HUES48 (cell line): ENCODE results near the gene IRF2.

ENCODE experiments used
- H3K27ac ChIP-seq: one replicate; pipeline ENCODE4 v1.7.0; 2013; ENCODE audit warnings: low read depth, low read length, inconsistent platforms
- H3K27me3 ChIP-seq: 2 replicates; pipeline ENCODE4 v1.6.1; 2013; ENCODE audit warnings: mild to moderate bottlenecking, low read length; ENCODE audit not compliant: control insufficient read depth, insufficient read depth
- H3K36me3 ChIP-seq: 2 replicates; pipeline ENCODE4 v1.6.1; 2013; ENCODE audit warnings: low read length; ENCODE audit not compliant: control insufficient read depth, insufficient read depth
- H3K4me1 ChIP-seq: 2 replicates; pipeline ENCODE4 v1.6.1; 2013; ENCODE audit warnings: mild to moderate bottlenecking, low read length; ENCODE audit not compliant: control insufficient read depth, insufficient read depth
- H3K4me3 ChIP-seq: 2 replicates; pipeline ENCODE4 v1.5.1; 2013; ENCODE audit warnings: mild to moderate bottlenecking, low read depth, low read length
- H3K9ac ChIP-seq: 2 replicates; pipeline ENCODE4 v1.6.1; 2013; ENCODE audit warnings: mild to moderate bottlenecking, low read depth, low read length, moderate library complexity
- H3K9me3 ChIP-seq: 2 replicates; pipeline ENCODE4 v1.6.1; 2013; ENCODE audit warnings: low read length; ENCODE audit not compliant: control insufficient read depth, insufficient read depth

IRF2 gene

DNA sequence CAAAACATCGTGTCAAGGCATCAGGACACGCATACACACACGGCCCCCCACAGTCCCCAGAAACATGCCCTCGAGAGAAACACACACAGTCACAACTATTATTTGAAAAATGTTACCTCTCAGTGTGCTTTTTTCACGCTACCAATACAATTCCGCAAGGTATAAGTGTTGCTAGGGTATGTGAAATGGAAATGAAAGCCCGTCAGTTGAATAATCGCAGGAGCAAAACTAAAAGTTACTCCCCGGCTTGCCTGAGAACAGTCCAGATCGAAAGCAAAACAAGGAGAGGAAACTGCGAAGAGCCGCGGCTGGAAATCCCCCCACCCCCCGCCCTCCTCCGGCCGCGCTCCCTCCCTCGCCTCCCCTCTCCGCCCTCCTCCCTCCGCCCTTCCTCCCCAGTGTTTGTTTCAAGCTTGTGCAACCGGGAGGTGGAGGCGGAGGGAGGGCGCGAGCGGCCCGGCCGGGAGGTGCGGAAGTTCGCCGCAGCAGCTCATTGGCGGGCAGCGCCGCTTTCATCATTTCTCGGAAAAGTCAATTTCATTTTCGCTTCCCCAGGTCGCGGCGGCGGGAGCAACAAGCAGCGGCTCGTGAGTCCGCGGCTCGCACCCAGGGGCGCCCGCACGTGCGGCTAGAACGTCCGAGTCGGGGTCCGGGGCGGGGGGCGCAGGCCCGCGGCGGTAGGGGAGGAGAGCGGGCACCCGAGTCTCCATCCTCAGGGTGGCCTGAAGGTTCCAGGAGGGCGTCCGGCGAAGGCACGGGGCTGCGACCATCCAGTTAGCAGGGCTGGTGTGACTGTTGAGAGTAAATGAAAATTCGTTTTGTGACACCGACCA lies at the start of gene IRF2:
Gene IRF2, minus strand, starts transcription at position 288 of the 833 bp plus-strand sequence. CDS start 45,486 bp downstream, outside the sequence.
- Histone ChIP-seq H3K27ac (peak within 1 kb of the TSS; percentile 92), H3K4me1 (peaks cover 8% of the 10 kb centered on the region), H3K36me3 (no peaks in the 10 kb centered on the region), H3K4me3 (peak within 1 kb of the TSS; percentile 99), H3K9ac (peak within 1 kb of the TSS; percentile 74), H3K9me3 (no peaks in the 10 kb centered on the region), H3K27me3 (no peaks in the 10 kb centered on the region)

DNA sequence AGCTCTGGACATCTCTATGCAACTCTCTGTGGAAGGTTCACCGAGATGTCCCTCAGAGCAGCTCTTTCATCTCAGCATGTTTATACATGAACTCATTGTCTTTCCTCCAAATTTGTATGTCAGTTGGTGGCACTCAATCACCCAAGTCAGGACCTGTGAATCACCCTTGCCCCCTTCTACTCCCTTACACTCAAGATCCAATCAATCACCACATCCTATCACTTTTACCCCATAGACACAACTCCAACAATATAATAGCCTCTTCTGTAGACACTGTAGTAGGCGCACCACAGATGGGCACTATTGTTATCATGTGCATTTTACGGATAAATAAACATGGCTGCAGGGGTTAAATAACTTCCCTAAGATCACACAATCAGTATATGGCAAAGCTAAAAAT lies 41.3 kb upstream of the IRF2 start:
- no peak overlapping the region for H3K4me3 ChIP-seq
- H3K27ac ChIP-seq: no peak overlapping the region
- H3K9ac ChIP-seq: no peak overlapping the region
- H3K27me3 ChIP-seq: no peaks in the 10 kb centered on the region
- H3K36me3 ChIP-seq: no peaks in the 10 kb centered on the region
- no peaks in the 10 kb centered on the region for H3K9me3 ChIP-seq
- peaks cover 16% of the 10 kb centered on the region for H3K4me1 ChIP-seq

DNA sequence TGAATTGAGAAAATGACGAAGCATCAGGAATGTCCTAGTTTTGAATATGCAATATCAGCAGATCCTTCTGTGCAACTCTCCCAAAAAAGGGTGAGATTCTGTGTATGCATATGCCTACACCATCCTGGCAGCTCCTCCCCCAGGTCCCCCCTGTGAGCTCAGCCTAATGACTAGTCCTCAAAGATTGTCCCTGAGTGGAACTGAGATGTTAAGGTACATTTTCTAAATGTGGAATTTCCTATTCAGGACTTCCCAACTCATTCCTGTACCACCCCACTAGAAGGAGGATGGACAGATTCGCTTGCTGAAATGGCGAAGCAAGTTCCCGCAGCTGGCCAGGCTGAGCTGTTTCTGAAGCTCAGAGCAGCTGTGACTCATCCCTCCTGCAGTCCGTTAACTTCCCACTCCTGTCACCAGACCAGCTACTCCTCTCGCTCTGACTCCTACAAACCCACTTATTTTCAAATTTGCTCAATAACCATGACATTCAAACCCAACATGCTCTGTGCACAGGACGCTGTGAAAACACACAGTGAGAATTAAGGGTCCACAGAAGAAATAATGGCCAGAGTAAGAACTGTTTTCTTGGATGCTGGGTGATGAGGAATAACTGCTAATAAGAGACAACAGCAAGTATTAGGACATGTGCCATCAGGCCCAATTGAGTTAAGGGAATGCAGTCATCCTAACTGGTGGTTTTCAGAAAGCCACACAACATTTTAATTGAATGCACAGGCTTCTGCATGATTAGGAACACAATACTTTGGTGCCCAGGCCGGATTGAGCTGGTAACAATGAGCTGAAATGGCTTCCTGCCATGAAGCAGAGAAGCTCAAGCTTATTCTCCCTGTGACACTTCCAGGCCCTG lies 40.0 kb upstream of the IRF2 start:
- H3K27ac ChIP-seq: peak overlapping the region; percentile 23
- no peaks in the 10 kb centered on the region for H3K27me3 ChIP-seq
- H3K36me3 ChIP-seq: no peaks in the 10 kb centered on the region
- H3K4me3 ChIP-seq: no peak overlapping the region; the same call in 1 of the 2 replicates
- no peaks in the 10 kb centered on the region for H3K9me3 ChIP-seq
- peaks cover 16% of the 10 kb centered on the region for H3K4me1 ChIP-seq
- H3K9ac ChIP-seq: no peak overlapping the region

DNA sequence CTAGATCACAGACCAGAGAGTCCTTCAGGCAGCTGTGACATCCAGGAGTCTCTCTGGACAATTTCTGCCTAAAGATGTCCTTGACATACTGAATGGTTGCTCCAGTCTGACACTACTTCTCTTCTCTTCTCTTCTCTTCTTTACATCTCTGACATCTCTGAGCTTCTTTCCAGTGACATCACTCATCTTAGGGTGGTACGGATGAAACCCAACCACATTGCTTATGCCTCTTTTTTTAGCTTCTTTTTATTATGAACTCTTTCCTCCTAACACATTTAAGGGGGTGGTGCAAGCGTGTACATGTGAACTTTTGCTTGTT lies 39.4 kb upstream of the IRF2 start:
- no peaks in the 10 kb centered on the region for H3K9me3 ChIP-seq
- H3K27me3 ChIP-seq: no peaks in the 10 kb centered on the region
- H3K9ac ChIP-seq: no peak overlapping the region
- H3K4me3 ChIP-seq: no peak overlapping the region
- no peak overlapping the region for H3K27ac ChIP-seq
- H3K4me1 ChIP-seq: peaks cover 16% of the 10 kb centered on the region
- no peaks in the 10 kb centered on the region for H3K36me3 ChIP-seq

DNA sequence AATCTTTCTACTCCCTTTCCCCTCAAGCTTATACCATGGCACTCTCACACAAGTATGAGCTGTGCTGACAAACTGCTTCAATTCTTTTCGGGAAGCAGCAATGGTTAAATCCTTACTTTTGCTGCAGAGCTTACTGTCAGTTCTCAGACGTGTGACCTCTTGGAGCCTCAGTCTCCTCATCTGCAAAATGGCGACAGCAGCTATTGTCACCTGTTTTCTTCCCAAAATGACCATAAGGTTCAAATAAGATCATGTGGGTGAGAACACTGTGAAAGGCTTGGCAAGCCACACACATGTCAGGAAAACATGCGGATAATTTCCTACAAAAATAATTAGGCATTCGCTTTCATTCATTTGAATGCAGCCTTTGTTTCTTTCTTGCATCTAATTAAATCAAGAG lies 36.8 kb upstream of the IRF2 start:
- no peak overlapping the region for H3K4me3 ChIP-seq
- no peak overlapping the region for H3K9ac ChIP-seq
- peaks cover 16% of the 10 kb centered on the region for H3K4me1 ChIP-seq
- no peaks in the 10 kb centered on the region for H3K27me3 ChIP-seq
- no peaks in the 10 kb centered on the region for H3K36me3 ChIP-seq
- H3K9me3 ChIP-seq: no peaks in the 10 kb centered on the region
- H3K27ac ChIP-seq: no peak overlapping the region

DNA sequence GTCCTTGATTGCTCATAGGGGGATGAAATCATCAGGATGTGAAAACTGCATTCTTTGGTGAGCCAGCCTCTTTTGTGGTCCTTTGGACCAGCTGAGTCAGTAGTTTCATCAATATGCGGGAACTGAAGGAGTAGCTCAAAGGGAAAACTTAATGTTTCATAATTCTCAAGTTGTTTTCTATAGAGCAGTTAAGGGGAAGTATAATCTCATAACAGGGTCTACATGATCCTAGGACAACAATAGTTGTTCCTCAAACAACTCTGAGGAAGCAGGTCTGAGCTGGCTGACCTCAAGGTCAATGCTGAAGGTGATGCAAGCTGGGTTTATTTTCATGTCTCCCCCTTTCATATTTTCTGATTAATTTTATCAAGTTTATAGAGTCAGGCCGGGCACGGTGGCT lies 36.1 kb upstream of the IRF2 start:
- no peaks in the 10 kb centered on the region for H3K36me3 ChIP-seq
- H3K9me3 ChIP-seq: no peaks in the 10 kb centered on the region
- no peak overlapping the region for H3K27ac ChIP-seq

DNA sequence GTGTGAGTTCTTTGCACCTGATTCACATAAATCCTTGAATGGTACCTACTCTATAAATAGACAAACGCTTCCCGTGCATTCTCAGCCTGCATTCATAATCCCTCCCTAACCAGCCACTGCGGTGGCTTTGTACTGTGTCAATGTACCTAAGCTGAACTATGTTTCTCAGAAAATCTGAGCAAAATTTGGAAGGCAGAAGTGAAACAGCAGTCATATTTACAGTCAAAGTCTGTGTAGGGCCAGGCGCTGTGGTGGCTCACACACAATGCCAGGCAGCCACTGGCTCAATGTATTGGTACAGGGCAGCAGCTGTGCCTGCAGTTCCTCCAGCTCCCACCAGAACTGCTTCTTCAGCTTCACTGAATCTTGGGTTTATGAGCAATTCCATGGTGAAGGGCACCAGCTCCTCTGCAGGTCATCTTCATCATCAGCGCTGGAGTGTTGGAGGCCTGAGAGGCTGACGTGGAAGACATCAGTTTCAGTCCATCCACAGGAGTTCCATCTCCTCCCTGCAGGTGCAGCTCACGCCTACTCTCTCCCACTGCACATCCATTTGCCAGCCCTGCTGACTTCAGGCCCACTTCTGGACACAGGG lies 32.3 kb upstream of the IRF2 start:
- Histone ChIP-seq H3K9me3 (no peaks in the 10 kb centered on the region), H3K27ac (no peak overlapping the region), H3K4me3 (no peak overlapping the region), H3K27me3 (no peaks in the 10 kb centered on the region), H3K9ac (no peak overlapping the region), H3K36me3 (no peaks in the 10 kb centered on the region), H3K4me1 (peaks cover 3% of the 10 kb centered on the region; the same call in 1 of the 2 replicates)

More for the DNA sequence above, 36.1 kb upstream of the IRF2 start:
- peaks cover 16% of the 10 kb centered on the region for H3K4me1 ChIP-seq
- H3K27me3 ChIP-seq: no peaks in the 10 kb centered on the region
- no peak overlapping the region for H3K4me3 ChIP-seq
- no peak overlapping the region for H3K9ac ChIP-seq

DNA sequence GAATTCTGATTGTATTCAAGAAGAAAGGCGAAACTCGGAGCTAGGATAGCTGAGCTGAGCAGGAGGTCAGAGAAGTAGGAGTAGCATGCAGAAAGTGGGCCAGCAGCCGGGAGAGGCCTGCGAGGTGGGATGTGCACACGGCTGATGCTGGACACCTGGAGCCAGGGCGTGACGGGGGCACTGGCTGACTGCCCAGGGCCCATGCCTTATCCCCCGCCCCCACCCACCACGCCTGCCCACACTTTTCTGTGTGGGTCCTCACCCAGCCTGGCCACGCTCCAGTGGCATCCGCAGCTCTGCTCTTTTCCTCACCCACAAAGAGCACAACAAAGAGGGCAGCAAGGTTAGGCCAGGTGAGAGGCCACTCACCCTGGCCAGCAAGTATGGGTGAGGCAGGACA lies 30.0 kb upstream of the IRF2 start:
- H3K27ac ChIP-seq: no peak overlapping the region
- H3K36me3 ChIP-seq: no peaks in the 10 kb centered on the region
- no peaks in the 10 kb centered on the region for H3K27me3 ChIP-seq
- no peak overlapping the region for H3K9ac ChIP-seq
- H3K9me3 ChIP-seq: no peaks in the 10 kb centered on the region
- H3K4me3 ChIP-seq: no peak overlapping the region
- no peaks in the 10 kb centered on the region for H3K4me1 ChIP-seq

DNA sequence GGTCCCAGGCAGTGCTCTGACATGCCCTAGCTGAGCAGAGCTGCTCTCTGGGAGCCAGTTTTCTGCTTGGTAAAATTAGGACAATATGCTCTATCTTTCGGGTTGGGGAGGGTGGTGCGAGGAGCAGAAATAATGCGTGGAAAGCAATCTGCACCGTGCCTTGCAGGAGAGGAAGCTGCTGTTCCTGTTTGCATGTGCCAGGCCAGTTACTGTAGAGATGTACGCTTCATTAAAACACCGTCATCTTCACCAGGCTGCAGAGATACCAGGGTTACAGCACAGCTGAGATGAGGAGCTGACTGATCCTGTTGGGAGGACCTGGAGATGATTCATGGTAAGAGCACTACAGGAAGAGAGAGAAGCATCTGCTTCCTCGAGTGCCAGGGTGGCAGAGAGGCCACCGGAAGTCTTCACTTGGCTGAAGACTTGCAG lies 29.5 kb upstream of the IRF2 start:
- Histone ChIP-seq H3K27ac (no peak overlapping the region), H3K4me3 (no peak overlapping the region), H3K9ac (no peak overlapping the region)

DNA sequence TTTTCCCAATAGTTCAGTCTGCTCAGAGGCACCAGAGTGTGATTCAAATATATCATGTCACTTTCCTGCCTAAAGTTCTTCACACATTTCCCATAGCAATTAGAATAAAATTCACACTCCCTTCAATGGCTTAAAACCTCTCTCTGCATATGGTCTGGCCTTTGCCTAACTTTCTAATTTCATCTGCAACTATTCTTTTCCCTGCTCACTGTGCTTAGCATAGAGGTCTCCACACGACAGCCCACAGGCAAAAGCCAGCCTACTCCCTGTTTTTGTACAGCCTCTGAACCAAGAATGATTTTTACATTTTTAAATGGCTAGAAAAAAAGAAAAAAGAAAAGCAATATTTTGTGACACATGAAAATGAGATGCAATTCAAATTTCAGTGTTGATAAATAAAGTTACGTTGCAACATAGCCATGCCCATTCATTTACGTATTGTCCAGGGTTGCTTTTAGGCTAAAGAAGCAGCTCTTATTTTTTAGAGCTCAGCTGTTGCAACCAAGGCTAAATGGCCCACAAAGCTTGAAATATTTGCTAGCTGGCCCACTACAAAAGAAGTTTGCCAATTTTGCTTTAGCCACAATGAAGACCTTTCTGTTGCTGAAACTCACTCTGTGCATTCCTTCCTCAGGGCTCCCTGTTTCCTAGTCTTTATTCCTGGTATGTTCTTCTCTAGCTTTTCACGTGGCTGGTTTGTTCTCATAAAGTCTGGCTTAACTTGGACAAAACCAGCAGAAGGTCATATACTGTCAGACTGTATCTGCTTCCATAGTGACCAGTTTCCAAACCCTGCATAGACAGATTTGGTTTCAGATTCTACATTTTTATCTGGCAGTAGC lies 26.6 kb upstream of the IRF2 start:
- Histone ChIP-seq H3K9me3 (no peaks in the 10 kb centered on the region), H3K9ac (no peak overlapping the region), H3K27ac (no peak overlapping the region), H3K27me3 (no peaks in the 10 kb centered on the region), H3K4me3 (no peak overlapping the region), H3K36me3 (no peaks in the 10 kb centered on the region), H3K4me1 (no peaks in the 10 kb centered on the region)

More for the DNA sequence above, 29.5 kb upstream of the IRF2 start:
- Histone ChIP-seq H3K27me3 (no peaks in the 10 kb centered on the region), H3K36me3 (no peaks in the 10 kb centered on the region), H3K4me1 (no peaks in the 10 kb centered on the region), H3K9me3 (no peaks in the 10 kb centered on the region)
